Upper lobe of left lung (tissue), 6 donors: Measurements from ENCODE around the gene RNF5. TPM values are rescaled to one million over a fixed set of nuclear protein-coding genes. Genes with fewer than 3 reads are reported as not detected.
"Not testable (repeated sequence)": the region's sequence is repeated elsewhere in the genome, so short reads cannot be mapped to it uniquely, and the experiment has no call there.

Experiments
- ATAC-seq, 2 donors: fragments of 200-7000 bp; cut with Tn5 transposase; one replicate each; pipeline ENCODE4 v1.9.1; 2022; ENCODE audit warnings: mild to moderate bottlenecking in 2 of 2, moderate library complexity in 2 of 2; ENCODE audit not compliant: low FRiP score in 2 of 2
- DNase-seq, 2 donors: peaks; one replicate each; pipeline ENCODE4 v3.0.0-alpha.2; 2019 to 2020
- H3K27ac ChIP-seq, 4 donors: fragments of 200-600 bp; sonication (generic); one replicate each; pipeline ENCODE4 v1.5.1; 2016 to 2019
- H3K27me3 ChIP-seq, 4 donors: fragments of 200-600 bp; sonication (generic); one replicate each; pipeline ENCODE4 v1.5.1; 2017 to 2019
- H3K36me3 ChIP-seq, 4 donors: fragments of 200-600 bp; sonication (generic); one replicate each; pipeline ENCODE4 v1.5.1; 2016 to 2019
- H3K4me1 ChIP-seq, 4 donors: fragments of 200-600 bp; sonication (generic); one replicate each; pipeline ENCODE4 v1.5.1; 2018 to 2019
- H3K4me3 ChIP-seq, 4 donors: fragments of 200-600 bp; sonication (generic); one replicate each; pipeline ENCODE4 v1.5.1; 2017 to 2019; ENCODE audit warnings: mild to moderate bottlenecking in 2 of 4, moderate library complexity in 1 of 4
- H3K9me3 ChIP-seq, 4 donors: fragments of 200-600 bp; sonication (generic); one replicate each; pipeline ENCODE4 v1.5.1; 2018 to 2019
- EP300 ChIP-seq, 4 donors: sonication (generic); formaldehyde crosslinking; IDR thresholded peaks; one replicate each; pipeline ENCODE4 v1.5.1; 2017; ENCODE audit warnings: antibody characterized with exemption in 4 of 4, control low read depth in 2 of 4
- POLR2A ChIP-seq, 4 donors: fragments of 450-650 bp; IDR thresholded peaks; one replicate each; pipeline ENCODE4 v1.5.1; 2016 to 2017; ENCODE audit warnings: antibody characterized with exemption in 4 of 4, mild to moderate bottlenecking in 2 of 4
- POLR2AphosphoS5 ChIP-seq, 2 donors: sonication (generic); formaldehyde crosslinking; IDR thresholded peaks; one replicate each; pipeline ENCODE4 v1.5.1; 2017; ENCODE audit warnings: antibody characterized with exemption in 2 of 2
- WGBS, 2 donors: methylation state at CpG; one replicate each; pipeline ENCODE4 v1.1.5; 2017 to 2018; 5-methylcytosine and 5-hydroxymethylcytosine counted together
- total RNA-seq, 6 donors: library from RNA; depleted of rRNA in 4 of 6; stranded (reverse); fragments of >200 nt in 4 of 6; gene quantifications; one replicate each; pipeline versions ENCODE4 v1.1.0 to v1.2.1, GENCODE V29; 2016 to 2021
- TF ChIP-seq, protein P1 (sequence below), 6 experiments: fragments of 450-650 bp in 4 of 6; fragments of 200-600 bp in 2 of 6; sonication (generic) in 2 of 6; IDR thresholded peaks; one replicate each; pipeline ENCODE4 v1.5.1; 2016 to 2019; ENCODE audit warnings: antibody characterized with exemption in 6 of 6
- donor health status: DM: no; HTN: no; CAD: no; lungs with moderate emphysema.
- donor health status: DM: no; HTN: yes; CAD: no; lungs with severe emphysema.

Gene RNF5
- total RNA-seq, 6 donors from 2014 or later = 23.0 to 73.6 (median 59.1) TPM

GRCh38 chr6:32192608-32193039 is 14.4 kb downstream of the RNF5 start, which contains the start of gene GPSM3:
Gene GPSM3 (minus strand): TSS chr6:32192643. CDS start chr6:32192513, 130 bp downstream.
- peak; percentile 50 to 54 for TF ChIP-seq POLR2AphosphoS5 (IDR thresholded peaks at IDR 0.05)
- TF ChIP-seq, protein P1, sequence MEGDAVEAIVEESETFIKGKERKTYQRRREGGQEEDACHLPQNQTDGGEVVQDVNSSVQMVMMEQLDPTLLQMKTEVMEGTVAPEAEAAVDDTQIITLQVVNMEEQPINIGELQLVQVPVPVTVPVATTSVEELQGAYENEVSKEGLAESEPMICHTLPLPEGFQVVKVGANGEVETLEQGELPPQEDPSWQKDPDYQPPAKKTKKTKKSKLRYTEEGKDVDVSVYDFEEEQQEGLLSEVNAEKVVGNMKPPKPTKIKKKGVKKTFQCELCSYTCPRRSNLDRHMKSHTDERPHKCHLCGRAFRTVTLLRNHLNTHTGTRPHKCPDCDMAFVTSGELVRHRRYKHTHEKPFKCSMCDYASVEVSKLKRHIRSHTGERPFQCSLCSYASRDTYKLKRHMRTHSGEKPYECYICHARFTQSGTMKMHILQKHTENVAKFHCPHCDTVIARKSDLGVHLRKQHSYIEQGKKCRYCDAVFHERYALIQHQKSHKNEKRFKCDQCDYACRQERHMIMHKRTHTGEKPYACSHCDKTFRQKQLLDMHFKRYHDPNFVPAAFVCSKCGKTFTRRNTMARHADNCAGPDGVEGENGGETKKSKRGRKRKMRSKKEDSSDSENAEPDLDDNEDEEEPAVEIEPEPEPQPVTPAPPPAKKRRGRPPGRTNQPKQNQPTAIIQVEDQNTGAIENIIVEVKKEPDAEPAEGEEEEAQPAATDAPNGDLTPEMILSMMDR (IDR thresholded peaks at IDR 0.05) = no peak
- TF ChIP-seq POLR2A (IDR thresholded peaks at IDR 0.05) = peak in 2 of 4 donors; percentile 39 to 67
- TF ChIP-seq EP300 (IDR thresholded peaks at IDR 0.05) = no peak
- H3K4me3 ChIP-seq = peak within 1 kb of the TSS in 3 of 4 donors; percentile 72 to 96 (median 80)
- peaks cover 66 to 81% (median 74%) of the 10 kb centered on the region in 4 donors for H3K4me1 ChIP-seq
- peak within 1 kb of the TSS; percentile 93 to 98 (median 96) for H3K27ac ChIP-seq
- DNase-seq = peak; percentile 75 to 83
- peaks cover 0 to 11% (median 4%) of the 10 kb centered on the region in 4 donors for H3K36me3 ChIP-seq
- no peak for ATAC-seq
- H3K27me3 ChIP-seq = no peaks in the 10 kb centered on the region
- WGBS, 2 donors = 21 to 24% methylated on average over 2 to 5 of the region's 5 CpGs
- H3K9me3 ChIP-seq = no peaks in the 10 kb centered on the region

GRCh38 chr6:32193096-32193495 is 14.9 kb downstream of the RNF5 start:
- Histone ChIP-seq H3K36me3 (peaks cover 0 to 10% (median 2%) of the 10 kb centered on the region in 4 donors), H3K4me1 (peaks cover 61 to 76% (median 70%) of the 10 kb centered on the region in 4 donors), H3K27ac (peak overlapping the region; percentile 93 to 98 (median 96)), H3K4me3 (peak overlapping the region in 3 of 4 donors; percentile 72 to 96 (median 80))
- not testable (repeated sequence) for DNase-seq, H3K27me3 ChIP-seq, ATAC-seq, H3K9me3 ChIP-seq
- WGBS, 2 donors = 59 to 61% methylated on average over 13 of the region's 13 CpGs

GRCh38 chr6:32194388-32194787 is 16.2 kb downstream of the RNF5 start:
- WGBS, 2 donors = 94 to 99% methylated on average over 4 of the region's 4 CpGs
- H3K4me1 ChIP-seq = peaks cover 51 to 64% (median 58%) of the 10 kb centered on the region in 4 donors

GRCh38 chr6:32194825-32195651 is 16.8 kb downstream of the RNF5 start:
- H3K4me1 ChIP-seq = peaks cover 51 to 64% (median 56%) of the 10 kb centered on the region in 4 donors
- peaks cover 0 to 17% (median 0%) of the 10 kb centered on the region in 4 donors for H3K36me3 ChIP-seq
- no peaks in the 10 kb centered on the region for H3K9me3 ChIP-seq
- peak overlapping the region in 3 of 4 donors; percentile 63 to 65 (median 64) for H3K4me3 ChIP-seq
- H3K27me3 ChIP-seq = no peaks in the 10 kb centered on the region
- DNase-seq (no peak), ATAC-seq (no peak)
- peak overlapping the region; percentile 78 to 100 (median 97) for H3K27ac ChIP-seq
- TF ChIP-seq, protein P1 (IDR thresholded peaks at IDR 0.05) = peak in 4 of 6 experiments; percentile 7 to 49 (median 15)
- peak; percentile 11 to 81 for TF ChIP-seq POLR2AphosphoS5 (IDR thresholded peaks at IDR 0.05)
- TF ChIP-seq POLR2A (IDR thresholded peaks at IDR 0.05) = peak in 2 of 4 donors; percentile 11 to 90
- TF ChIP-seq EP300 (IDR thresholded peaks at IDR 0.05) = no peak
- WGBS, 2 donors = 23 to 29% methylated on average over 10 to 11 of the region's 15 CpGs

More at GRCh38 chr6:32194388-32194787, 16.2 kb downstream of the RNF5 start:
- DNase-seq = no peak
- Histone ChIP-seq H3K4me3 (no peak overlapping the region), H3K36me3 (peaks cover 0 to 17% (median 0%) of the 10 kb centered on the region in 4 donors), H3K27me3 (no peaks in the 10 kb centered on the region), H3K27ac (peak overlapping the region; percentile 78 to 100 (median 97)), H3K9me3 (no peaks in the 10 kb centered on the region)
- TF ChIP-seq POLR2A (IDR thresholded peaks at IDR 0.05) = no peak
- TF ChIP-seq, protein P1 (IDR thresholded peaks at IDR 0.05) = no peak
- no peak for TF ChIP-seq EP300 (IDR thresholded peaks at IDR 0.05)
- no peak for TF ChIP-seq POLR2AphosphoS5 (IDR thresholded peaks at IDR 0.05)
- ATAC-seq = no peak

DNA sequence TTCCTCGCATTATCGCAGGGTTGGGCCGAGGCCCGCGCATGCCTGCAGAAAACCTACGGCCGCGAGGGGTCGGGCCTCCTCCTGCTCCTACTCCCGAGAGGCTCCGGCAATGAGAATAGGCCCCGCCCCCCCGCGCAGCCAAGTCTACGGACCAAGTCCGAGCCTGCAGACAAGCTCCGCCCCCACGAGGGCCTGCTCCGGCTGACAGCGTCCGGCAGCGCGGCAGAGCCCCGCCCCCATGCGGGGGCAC is 17.4 kb downstream of the RNF5 start:
- TF ChIP-seq, protein P1 (IDR thresholded peaks at IDR 0.05) = peak; percentile 51 to 92 (median 86)
- no peak for TF ChIP-seq POLR2A (IDR thresholded peaks at IDR 0.05)
- H3K27ac ChIP-seq = peak overlapping the region; percentile 97 to 100 (median 98)
- H3K36me3 ChIP-seq = peaks cover 0 to 20% (median under 1%) of the 10 kb centered on the region in 4 donors
- 0% methylated on average over 7 of the region's 25 CpGs; no CpG with 5 or more reads in 1 of the 2 donors for WGBS, 2 donors
- H3K27me3 ChIP-seq = no peaks in the 10 kb centered on the region
- H3K9me3 ChIP-seq = no peaks in the 10 kb centered on the region
- peaks cover 49 to 60% (median 54%) of the 10 kb centered on the region in 4 donors for H3K4me1 ChIP-seq
- peak overlapping the region in 3 of 4 donors; percentile 63 to 65 (median 64) for H3K4me3 ChIP-seq
- ATAC-seq = peak; percentile 95 to 97
- DNase-seq = peak; percentile 100
